Heart left ventricle (tissue), 13 donors: ENCODE results near the gene COL4A4.

Experiments used
- POLR2A ChIP-seq, 2 donors: fragments of 450-650 bp; IDR thresholded peaks; one replicate each; pipeline ENCODE4 v1.6.1; 2017; ENCODE audit warnings: antibody characterized with exemption in 2 of 2, mild to moderate bottlenecking in 2 of 2, moderate library complexity in 2 of 2
- TF ChIP-seq, protein P1 (sequence below), 12 donors: fragments of 200-600 bp; sonication (generic) in 4 of 12; IDR thresholded peaks; one replicate each; pipeline versions ENCODE4 v1.5.0 to v1.8.0; 2018 to 2022; ENCODE audit warnings: antibody characterized with exemption in 12 of 12, mild to moderate bottlenecking in 5 of 12
- donor health status: ischemic (EF 13 %, LVEDD 7.1; RV severe dilation, severe dysfunction).
- donor health status: DM: no; HTN: yes; CAD: no.
- donor health status: DM: no; HTN: no; CAD: no.
- donor health status: ischemic (EF 25% LVEDD 6.9; RV normal size, moderate dysfunction).
- donor health status: ischemic (EF 25% LVEDD 5.7; RV mildly dilated, moderate dysfunction).
- donor health status: ischemic (EF 35%, LVEDD 5.7; RV mildly dilated, moderate dysfunction).
- donor health status: nonischemic (EF 11% LVEDD 7.7; RV severe dilation, severe dysfunction).
- donor health status: DM: yes; HTN: yes; CAD: no.
- donor health status: PGD.
- donor health status: ischemic (EF 29% LVEDD 5.4; RV normal size, mild dysfunction).
- donor health status: nonischemic (EF 23%, LVEDD 6.1; RV moderate dilation, normal function).

DNA sequence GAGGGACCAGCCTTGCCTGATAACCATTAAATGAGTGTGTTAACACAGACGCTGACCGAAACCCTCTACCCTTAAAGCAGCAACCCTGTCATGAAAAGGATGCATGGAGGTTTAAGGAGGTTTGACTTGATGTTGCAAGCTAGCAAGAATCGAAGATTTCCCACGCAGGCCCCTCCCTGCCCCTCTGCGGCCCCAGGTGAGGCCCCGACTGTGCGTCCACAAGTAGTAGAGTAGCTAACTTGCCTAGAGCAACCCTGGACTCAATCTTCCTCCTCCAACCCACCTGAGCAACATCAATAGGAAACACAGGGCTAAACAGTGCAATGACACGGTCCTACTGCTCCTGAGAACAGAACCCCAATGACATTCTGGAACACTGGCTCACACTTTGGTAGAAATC lies 150.1 kb downstream of the COL4A4 start:
- TF ChIP-seq, protein P1, sequence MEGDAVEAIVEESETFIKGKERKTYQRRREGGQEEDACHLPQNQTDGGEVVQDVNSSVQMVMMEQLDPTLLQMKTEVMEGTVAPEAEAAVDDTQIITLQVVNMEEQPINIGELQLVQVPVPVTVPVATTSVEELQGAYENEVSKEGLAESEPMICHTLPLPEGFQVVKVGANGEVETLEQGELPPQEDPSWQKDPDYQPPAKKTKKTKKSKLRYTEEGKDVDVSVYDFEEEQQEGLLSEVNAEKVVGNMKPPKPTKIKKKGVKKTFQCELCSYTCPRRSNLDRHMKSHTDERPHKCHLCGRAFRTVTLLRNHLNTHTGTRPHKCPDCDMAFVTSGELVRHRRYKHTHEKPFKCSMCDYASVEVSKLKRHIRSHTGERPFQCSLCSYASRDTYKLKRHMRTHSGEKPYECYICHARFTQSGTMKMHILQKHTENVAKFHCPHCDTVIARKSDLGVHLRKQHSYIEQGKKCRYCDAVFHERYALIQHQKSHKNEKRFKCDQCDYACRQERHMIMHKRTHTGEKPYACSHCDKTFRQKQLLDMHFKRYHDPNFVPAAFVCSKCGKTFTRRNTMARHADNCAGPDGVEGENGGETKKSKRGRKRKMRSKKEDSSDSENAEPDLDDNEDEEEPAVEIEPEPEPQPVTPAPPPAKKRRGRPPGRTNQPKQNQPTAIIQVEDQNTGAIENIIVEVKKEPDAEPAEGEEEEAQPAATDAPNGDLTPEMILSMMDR (IDR thresholded peaks at IDR 0.05), result no peak
- TF ChIP-seq POLR2A (IDR thresholded peaks at IDR 0.05), result no peak
